ENCODE measurements around the gene RAB12.
"Not testable (repeated sequence)": the region's sequence is repeated elsewhere in the genome, so short reads cannot be mapped to it uniquely, and the experiment has no call there.

Gene RAB12

DNA sequence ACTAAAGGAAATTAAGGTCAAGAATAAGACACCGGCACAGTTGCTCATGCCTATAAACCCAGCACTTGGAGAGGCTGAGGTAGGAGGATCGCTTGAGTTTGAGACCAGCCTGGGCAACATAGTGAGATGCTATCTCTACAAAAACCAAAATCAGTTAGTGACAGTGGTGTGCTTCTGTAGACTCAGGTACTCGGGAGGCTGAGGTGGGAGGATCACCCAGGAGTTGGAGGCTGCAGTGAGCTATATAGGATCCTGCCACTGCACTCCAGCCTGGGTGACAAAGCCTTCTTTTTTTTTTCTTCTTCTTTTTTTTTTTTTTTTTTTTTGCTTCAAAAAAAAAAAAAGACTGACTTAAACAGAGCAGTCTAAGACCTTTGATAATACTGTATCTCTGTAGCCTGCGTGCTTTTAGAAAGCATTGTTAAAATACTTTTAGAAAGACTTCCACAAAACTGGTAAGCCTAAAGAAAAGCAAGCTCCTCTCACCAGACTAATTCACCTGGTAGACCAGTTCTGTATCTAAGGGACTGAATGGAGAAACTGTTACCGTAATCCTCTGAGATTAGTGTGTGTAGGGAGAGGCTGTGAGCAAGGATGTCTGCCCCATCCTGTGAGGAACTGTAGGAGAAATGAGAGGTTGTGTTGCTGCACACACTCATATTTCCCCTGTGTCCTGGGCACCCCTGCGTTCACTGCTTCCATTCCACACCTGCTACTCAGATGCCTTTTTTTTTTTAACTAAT is 10.8 kb downstream of the RAB12 start:
- in situ Hi-C loops (cut with HindIII; ENCODE audit: low sequenced_read_pairs) = no loop called here
- TF ChIP-seq, protein P1, sequence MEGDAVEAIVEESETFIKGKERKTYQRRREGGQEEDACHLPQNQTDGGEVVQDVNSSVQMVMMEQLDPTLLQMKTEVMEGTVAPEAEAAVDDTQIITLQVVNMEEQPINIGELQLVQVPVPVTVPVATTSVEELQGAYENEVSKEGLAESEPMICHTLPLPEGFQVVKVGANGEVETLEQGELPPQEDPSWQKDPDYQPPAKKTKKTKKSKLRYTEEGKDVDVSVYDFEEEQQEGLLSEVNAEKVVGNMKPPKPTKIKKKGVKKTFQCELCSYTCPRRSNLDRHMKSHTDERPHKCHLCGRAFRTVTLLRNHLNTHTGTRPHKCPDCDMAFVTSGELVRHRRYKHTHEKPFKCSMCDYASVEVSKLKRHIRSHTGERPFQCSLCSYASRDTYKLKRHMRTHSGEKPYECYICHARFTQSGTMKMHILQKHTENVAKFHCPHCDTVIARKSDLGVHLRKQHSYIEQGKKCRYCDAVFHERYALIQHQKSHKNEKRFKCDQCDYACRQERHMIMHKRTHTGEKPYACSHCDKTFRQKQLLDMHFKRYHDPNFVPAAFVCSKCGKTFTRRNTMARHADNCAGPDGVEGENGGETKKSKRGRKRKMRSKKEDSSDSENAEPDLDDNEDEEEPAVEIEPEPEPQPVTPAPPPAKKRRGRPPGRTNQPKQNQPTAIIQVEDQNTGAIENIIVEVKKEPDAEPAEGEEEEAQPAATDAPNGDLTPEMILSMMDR (IDR thresholded peaks at IDR 0.05; ENCODE audit: low read depth, low read length, missing control alignments) = no peak
- no peak for DNase-seq (ENCODE audit: low read depth)
- H3K4me3 ChIP-seq (ENCODE audit: low read depth, low read length) = no peak overlapping the region

DNA sequence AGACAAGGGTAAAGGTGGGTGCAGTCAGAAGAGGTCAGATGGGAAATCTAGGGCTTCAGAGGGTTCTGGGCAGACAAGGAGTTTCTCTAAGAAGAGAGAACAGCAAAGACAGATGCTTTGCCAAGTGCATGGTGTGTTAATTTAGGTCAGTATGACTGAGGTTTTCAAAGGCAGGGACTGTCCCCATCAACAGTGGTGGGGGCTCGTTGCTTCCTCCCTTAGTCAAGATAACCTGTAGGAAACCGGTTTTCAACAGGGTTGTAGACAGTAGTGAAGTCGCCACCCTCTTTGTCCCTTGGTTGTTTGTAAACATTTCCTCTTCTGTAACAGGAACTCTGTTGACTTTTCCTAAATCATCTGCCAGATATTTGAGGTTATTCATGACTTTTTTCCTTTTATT is 11.6 kb downstream of the RAB12 start:
- in situ Hi-C loops (cut with HindIII; ENCODE audit: low sequenced_read_pairs) = no loop called here
- DNase-seq (ENCODE audit: low read depth) = no peak
- TF ChIP-seq, protein P1 (IDR thresholded peaks at IDR 0.05; ENCODE audit: low read depth, low read length, missing control alignments) = no peak
- no peak overlapping the region for H3K4me3 ChIP-seq (ENCODE audit: low read depth, low read length)

DNA sequence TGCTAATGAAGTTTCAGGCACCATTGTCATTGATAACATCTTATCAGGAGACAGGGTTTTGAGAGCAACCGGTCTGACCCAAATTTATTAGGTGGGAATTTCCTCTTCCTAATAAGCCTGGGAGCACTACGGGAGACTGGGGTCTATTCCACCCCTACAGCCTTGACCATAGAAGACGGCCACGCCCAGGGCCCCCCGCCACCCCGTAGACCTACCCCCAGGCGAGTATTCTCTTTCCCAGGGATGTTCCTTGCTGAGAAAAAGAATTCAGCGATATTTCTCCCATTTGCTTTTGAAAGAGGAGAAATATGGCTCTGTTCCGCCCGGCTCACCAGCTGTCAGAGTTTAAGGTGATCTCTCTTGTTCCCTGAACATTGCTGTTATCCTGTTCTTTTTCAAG is 13.4 kb downstream of the RAB12 start:
- in situ Hi-C loops (cut with HindIII; ENCODE audit: low sequenced_read_pairs); H3K4me3 ChIP-seq (ENCODE audit: low read depth, low read length); DNase-seq (ENCODE audit: low read depth): not testable (repeated sequence)

DNA sequence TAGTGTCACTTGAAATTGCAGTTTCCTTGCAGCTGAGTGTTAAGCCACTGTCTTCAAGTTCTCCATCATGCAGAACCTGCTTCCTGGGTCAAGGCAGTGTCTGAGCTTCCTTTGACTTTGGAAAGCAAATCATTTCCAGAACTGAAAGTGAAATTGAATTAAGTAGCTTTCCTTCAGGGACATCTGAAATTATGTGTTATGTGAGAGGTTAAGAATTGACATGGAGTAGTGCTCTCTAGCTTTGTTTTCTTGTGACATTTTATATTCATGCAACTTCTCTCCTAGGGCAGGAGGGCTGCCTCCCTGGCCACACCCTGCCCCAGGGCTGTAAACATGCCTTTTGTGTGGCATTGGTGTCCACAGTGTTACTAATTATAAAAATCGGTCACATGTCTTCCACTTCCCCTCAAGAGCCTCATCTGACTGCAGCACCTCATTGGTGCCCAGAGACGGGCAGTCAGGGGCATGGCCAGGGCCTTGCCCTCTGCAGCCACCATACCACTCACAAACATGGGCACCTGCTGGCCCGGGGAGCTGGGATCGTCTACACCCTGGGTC is 14.4 kb downstream of the RAB12 start:
- no peak overlapping the region for H3K4me3 ChIP-seq (ENCODE audit: low read depth, low read length)
- in situ Hi-C loops (cut with HindIII; ENCODE audit: low sequenced_read_pairs) = no loop called here
- DNase-seq (ENCODE audit: low read depth) = no peak

DNA sequence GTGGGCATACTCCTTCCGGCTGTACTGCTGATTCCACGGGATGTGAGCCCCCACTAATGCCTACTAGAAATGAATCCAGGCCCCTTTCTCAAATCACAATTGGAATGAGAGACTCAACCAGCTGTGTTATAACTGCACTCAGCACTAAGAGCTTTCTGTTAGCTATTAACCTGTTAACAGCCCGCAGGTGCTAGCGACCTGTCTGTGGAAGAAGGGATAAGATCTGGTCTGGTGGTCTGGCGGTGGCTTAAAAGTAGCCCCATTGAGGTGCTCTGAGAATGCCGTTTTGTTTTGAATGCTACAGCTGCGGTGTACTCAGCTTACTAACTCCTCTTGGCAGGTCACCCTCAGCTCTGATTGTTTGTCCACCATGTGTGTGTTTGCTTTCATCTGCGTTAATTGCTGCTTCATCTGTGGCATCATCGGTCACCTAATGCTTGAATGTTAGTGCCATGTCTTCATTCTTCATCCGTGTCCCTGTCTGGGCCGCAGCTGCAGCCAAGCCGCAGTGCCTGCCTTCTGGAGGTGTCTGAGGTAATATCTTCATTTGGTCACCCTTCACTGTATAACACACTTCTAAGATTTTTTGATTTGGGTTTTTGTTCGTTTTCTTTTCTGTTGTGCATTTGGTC is 16.3 kb downstream of the RAB12 start:
- DNase-seq (ENCODE audit: low read depth) = no peak
- in situ Hi-C loops (cut with HindIII; ENCODE audit: low sequenced_read_pairs) = no loop called here
- no peak overlapping the region for H3K4me3 ChIP-seq (ENCODE audit: low read depth, low read length)
- TF ChIP-seq, protein P1 (IDR thresholded peaks at IDR 0.05; ENCODE audit: low read depth, low read length, missing control alignments) = no peak

More for the DNA sequence above, 14.4 kb downstream of the RAB12 start:
- TF ChIP-seq, protein P1 (IDR thresholded peaks at IDR 0.05; ENCODE audit: low read depth, low read length, missing control alignments) = no peak

DNA sequence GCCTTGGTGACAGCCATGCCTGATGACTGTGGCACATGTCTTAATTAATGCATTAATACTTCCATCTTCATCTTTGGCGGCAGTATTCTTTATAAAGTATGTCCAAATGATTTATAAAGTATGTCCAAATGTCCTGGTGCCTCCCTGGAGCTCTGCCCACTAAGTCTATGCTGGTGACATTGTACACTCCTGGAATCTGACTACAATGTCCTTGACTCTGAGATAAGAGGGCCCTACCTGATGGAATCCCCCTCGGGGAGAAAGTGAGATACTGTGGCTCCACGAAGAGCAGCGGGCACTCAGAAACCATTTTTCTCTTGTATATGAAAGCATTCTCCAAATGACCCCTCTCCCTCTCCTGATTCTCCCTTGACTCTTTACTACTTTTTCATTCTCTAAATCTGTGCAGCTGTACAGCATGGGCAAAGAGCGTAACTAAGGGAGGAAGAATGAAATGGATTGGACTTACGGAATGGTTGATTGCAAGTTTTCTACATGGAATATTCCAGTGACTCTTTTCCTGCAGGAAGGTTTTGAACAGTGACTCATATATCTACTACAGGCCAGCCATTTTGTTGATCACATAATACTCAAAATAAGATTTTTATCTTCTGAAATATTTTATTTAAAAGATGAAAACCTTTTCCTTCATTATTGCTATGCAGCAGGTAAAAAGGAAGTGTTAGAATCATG is 17.3 kb downstream of the RAB12 start:
- H3K4me3 ChIP-seq (ENCODE audit: low read depth, low read length) = no peak overlapping the region
- in situ Hi-C loops (cut with HindIII; ENCODE audit: low sequenced_read_pairs) = no loop called here
- TF ChIP-seq, protein P1 (IDR thresholded peaks at IDR 0.05; ENCODE audit: low read depth, low read length, missing control alignments) = no peak
- DNase-seq (ENCODE audit: low read depth) = no peak

Data from astrocyte of the cerebellum (primary cell).